ENCODE results near the gene TRIM45. TPM values are rescaled to one million over a fixed set of nuclear protein-coding genes. Genes with fewer than 3 reads are reported as not detected.

TRIM45 gene
- total and polyA plus RNA-seq, 8 donors = 0.29 to 6.8 (median 1.9) TPM; not detected in 1

- Histone ChIP-seq H3K4me3 (no peak overlapping the region), H3K9me3 (no peaks in the 10 kb centered on the region), H3K4me1 (no peaks in the 10 kb centered on the region), H3K36me3 (no peaks in the 10 kb centered on the region), H3K27me3 (no peaks in the 10 kb centered on the region), H3K27ac (no peak overlapping the region)
- no peak for DNase-seq
- intact Hi-C loops (cut with DNase I; ENCODE audit: low total_unique reads) = no loop called here
- 84 to 95% (median 89%) methylated on average over 3 of the region's 3 CpGs for WGBS, 5 donors
- no peak for TF ChIP-seq POLR2AphosphoS5 (IDR thresholded peaks at IDR 0.05)
- no peak for TF ChIP-seq CTCF (IDR thresholded peaks at IDR 0.05)
- no peak for TF ChIP-seq POLR2A (IDR thresholded peaks at IDR 0.05)
- no peak for TF ChIP-seq EP300 (IDR thresholded peaks at IDR 0.05)
These were observed 16.6 kb upstream of the TRIM45 start for GRCh38 chr1:117138106-117138505.

GRCh38 chr1:117137281-117137855 lies 15.8 kb upstream of the TRIM45 start:
- Histone ChIP-seq H3K27ac (no peak overlapping the region), H3K36me3 (no peaks in the 10 kb centered on the region), H3K27me3 (no peaks in the 10 kb centered on the region), H3K9me3 (no peaks in the 10 kb centered on the region), H3K4me1 (no peaks in the 10 kb centered on the region), H3K4me3 (no peak overlapping the region)
- no peak for TF ChIP-seq POLR2AphosphoS5 (IDR thresholded peaks at IDR 0.05)
- TF ChIP-seq EP300 (IDR thresholded peaks at IDR 0.05) = no peak
- TF ChIP-seq POLR2A (IDR thresholded peaks at IDR 0.05) = no peak
- intact Hi-C loops (cut with DNase I; ENCODE audit: low total_unique reads) = no loop called here
- DNase-seq = no peak
- 54 to 87% (median 59%) methylated on average over 3 of the region's 3 CpGs for WGBS, 5 donors

GRCh38 chr1:117136749-117137148 lies 15.2 kb upstream of the TRIM45 start:
- Histone ChIP-seq H3K4me3 (no peak overlapping the region), H3K36me3 (no peaks in the 10 kb centered on the region), H3K27ac (no peak overlapping the region), H3K9me3 (no peaks in the 10 kb centered on the region), H3K4me1 (no peaks in the 10 kb centered on the region), H3K27me3 (no peaks in the 10 kb centered on the region)
- TF ChIP-seq CTCF (IDR thresholded peaks at IDR 0.05) (no peak), POLR2AphosphoS5 (IDR thresholded peaks at IDR 0.05) (no peak), POLR2A (IDR thresholded peaks at IDR 0.05) (no peak)
- no peak for DNase-seq
- 48 to 71% (median 66%) methylated on average over 2 of the region's 2 CpGs for WGBS, 5 donors
- intact Hi-C loops (cut with DNase I; ENCODE audit: low total_unique reads) = no loop called here

GRCh38 chr1:117135329-117135728 lies 13.8 kb upstream of the TRIM45 start:
- WGBS, 5 donors = 82 to 89% (median 84%) methylated on average over 2 of the region's 2 CpGs
- H3K27me3 ChIP-seq = no peaks in the 10 kb centered on the region
- no peaks in the 10 kb centered on the region for H3K36me3 ChIP-seq
- no peak for TF ChIP-seq CTCF (IDR thresholded peaks at IDR 0.05)
- no peak for TF ChIP-seq POLR2AphosphoS5 (IDR thresholded peaks at IDR 0.05)
- no peak for TF ChIP-seq EP300 (IDR thresholded peaks at IDR 0.05)
- TF ChIP-seq POLR2A (IDR thresholded peaks at IDR 0.05) = no peak
- H3K9me3 ChIP-seq = no peaks in the 10 kb centered on the region
- no peak overlapping the region for H3K27ac ChIP-seq
- intact Hi-C loops (cut with DNase I; ENCODE audit: low total_unique reads) = no loop called here
- DNase-seq = no peak
- no peak overlapping the region for H3K4me3 ChIP-seq
- no peaks in the 10 kb centered on the region for H3K4me1 ChIP-seq

- TF ChIP-seq EP300 (IDR thresholded peaks at IDR 0.05) (no peak), POLR2AphosphoS5 (IDR thresholded peaks at IDR 0.05) (no peak), POLR2A (IDR thresholded peaks at IDR 0.05) (no peak), CTCF (IDR thresholded peaks at IDR 0.05) (no peak)
- WGBS, 5 donors = 78 to 85% (median 79%) methylated on average over 4 of the region's 4 CpGs
- H3K36me3 ChIP-seq = no peaks in the 10 kb centered on the region
- intact Hi-C loops (cut with DNase I; ENCODE audit: low total_unique reads) = no loop called here
- no peaks in the 10 kb centered on the region for H3K9me3 ChIP-seq
- no peak for DNase-seq
- no peaks in the 10 kb centered on the region for H3K27me3 ChIP-seq
- H3K27ac ChIP-seq = no peak overlapping the region
- no peak overlapping the region for H3K4me3 ChIP-seq
- H3K4me1 ChIP-seq = peaks cover 0 to 12% (median 11%) of the 10 kb centered on the region in 4 donors
These were observed 9.0 kb upstream of the TRIM45 start for GRCh38 chr1:117130526-117130925.

Measured in stomach (tissue), 9 donors.